COR-L47 (cell line): ENCODE measurements around the gene FSTL4.

Source experiments
- DNase-seq: peaks from one replicate; lab custom pipeline; 2025; lab: John Stamatoyannopoulos, UW

FSTL4 gene

DNA sequence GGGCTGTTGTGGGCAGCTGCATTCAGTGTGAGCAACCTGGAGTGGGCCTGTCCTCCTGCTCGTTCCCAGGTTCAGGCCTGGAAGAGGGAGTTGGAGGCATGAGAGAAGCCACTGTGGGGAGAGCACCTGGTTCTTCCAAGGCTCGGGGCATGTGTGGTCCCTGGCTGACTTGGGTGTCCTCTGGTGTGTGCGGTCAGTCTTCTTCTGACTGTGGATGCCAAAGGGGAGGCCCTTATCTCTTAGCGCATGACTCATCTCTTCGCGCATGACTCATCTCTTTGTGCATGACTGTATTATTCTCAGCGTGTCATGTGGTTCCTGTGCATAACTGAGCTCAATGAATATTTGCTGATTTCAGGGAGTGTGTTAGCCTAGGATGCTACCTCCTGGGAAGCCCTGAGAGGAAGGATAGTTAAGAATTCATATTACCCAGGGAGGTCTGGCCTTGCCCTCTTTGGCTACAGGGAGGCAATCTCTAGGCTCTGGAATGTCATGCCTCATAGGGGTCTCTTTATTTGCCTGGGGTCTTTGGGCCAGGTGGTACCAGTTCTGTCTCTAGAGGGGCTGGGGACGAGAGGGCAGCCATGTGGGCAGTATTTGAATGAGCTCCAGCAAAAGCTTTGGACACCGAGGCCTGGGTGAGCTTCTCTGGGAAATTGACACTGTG lies 371.8 kb downstream of the FSTL4 start:
- DNase-seq = no peak

DNA sequence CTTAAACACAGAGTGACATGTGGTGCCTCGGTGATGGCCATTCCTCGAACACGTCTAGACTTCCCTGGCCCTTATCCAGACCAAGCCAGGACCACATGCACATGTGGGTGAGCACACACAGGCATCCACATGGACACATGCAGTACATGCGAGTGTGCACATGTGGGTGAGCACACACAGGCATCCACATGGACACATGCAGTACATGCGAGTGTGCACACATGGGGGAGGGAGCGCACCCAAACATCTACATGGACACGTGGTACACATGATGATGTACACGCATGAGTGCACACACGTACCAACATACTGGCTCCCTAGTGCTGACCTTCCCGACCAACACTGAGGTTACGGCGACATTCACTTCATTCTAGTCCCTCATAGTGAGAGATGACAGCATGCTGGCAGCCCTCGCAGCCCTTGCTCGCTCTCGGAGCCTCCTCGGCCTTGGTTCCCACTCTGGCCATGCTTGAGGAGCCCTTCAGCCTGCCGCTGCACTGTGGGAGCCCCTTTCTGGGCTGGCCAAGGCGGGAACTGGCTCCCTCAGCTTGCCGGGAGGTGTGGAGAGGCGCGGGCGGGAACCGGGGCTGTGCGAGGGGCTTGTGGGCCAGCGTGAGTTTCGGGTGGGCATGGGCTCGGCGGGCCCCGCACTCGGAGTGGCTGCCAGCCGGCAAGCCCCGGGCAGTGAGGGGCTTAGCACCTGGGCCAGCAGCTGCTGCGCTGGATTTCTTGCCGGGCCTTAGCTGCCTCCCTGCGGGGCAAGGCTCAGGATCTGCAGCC lies 373.7 kb downstream of the FSTL4 start:
- DNase-seq = no peak

DNA sequence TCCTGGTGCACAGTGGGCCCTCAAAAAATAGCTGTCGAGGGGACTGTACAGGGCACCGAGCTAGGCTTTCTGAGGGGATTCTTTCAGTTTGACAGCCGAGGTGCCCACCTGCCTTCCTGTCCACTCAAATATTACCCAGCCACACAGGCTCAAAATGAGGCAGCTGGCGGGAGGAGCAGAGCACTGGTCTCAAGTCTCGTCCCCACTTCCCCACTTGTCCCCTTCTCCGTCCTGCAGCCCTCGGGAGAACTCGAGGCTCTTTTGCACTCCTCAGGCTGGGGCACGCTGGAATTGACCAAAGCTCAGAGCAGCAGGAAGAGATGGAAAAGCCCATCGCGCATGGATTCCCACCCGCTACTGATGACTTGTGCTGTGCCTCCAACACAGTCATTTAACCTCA lies 375.4 kb downstream of the FSTL4 start:
- no peak for DNase-seq

DNA sequence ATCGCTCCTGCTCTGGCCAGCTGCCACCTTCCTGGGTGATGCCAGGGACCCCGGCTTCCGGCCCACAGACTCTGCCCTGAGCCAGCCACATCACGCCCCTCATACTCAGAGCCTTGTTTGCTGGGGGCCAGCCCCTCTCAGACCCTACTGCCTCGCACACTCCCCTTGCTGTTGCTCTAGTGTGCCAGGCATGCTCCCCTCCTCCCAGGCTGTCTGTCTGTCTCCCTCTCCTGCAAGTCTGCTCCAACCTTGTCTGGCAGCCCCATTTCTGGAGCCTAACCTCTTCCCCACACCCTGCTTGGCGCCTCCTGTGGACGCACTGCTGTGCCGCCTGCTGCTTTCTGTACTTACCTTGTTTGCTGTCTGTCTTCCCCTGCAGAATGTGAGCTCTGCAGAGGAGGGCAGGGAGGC lies 375.8 kb downstream of the FSTL4 start:
- DNase-seq = no peak

DNA sequence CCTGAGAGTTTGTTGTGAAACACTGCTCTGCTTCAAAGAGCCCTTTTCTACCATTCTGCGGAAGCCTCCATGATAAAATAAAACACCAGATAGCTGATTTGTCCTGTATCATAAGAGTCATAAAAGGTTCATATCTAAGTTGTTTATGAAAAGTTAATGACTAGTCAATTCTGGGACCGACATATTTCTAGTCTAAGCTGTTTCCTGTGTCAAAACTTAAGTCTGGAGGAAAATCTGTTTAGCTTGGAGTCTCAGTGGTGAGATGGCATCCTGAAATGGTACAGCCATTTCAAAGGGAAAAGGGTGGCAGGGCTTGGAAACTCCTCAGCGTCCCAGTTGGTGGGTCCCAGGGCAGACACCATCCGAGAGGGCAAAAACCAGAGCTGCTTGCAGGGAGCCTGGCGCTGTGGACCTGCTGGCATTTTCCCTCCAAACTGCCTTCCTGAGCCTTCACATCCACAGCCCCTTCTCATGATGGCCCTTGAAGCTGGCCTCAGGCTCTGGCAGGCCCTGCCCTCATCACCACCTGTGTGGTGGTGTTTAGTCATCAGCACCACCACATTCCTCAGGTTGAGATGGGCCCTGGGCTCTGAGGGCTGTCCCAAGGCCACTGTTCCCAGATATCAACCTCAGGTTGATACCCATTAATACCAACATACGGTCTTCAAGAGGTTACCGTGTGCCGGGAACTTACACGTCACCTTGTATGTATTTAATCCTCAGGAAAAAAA lies 376.5 kb downstream of the FSTL4 start:
- no peak for DNase-seq

DNA sequence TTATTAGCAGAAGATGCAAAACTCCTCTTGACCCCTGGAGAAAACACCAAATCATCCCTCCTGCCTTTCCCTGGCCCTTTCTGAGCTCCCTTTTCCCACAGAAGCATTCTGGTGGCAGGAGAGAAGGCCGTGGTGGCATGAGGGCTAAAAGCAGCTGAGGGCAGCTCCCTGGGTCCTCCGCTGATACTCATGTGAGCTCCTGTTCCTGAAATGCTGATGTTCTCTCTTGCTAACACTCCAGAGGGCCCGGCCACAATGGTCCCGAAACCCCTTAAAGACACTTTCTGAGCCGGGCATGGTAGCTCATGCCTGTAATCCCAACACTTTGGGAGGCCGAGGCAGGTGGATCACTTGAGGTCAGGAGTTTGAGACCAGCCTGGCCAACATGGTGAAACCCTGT lies 377.4 kb downstream of the FSTL4 start:
- no peak for DNase-seq

DNA sequence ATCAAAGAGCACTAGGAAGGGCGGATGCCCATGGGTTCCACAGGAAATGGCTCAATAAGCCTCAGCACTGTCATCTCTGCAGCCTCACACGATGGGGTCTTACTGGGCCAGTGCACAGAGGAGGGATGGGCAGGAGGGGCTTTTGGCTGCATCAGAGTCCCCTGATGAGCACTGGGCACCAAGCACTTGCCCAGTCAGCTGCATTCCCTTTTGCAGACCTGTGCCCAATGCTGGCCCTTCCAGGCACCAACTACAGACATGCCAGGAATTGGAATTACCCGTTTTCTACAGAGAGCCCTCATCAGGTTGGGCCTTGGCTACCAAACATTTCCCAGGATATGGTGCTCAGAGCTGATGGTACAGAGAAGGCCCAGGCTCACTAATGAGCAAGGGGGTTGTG lies 378.1 kb downstream of the FSTL4 start:
- DNase-seq = no peak

DNA sequence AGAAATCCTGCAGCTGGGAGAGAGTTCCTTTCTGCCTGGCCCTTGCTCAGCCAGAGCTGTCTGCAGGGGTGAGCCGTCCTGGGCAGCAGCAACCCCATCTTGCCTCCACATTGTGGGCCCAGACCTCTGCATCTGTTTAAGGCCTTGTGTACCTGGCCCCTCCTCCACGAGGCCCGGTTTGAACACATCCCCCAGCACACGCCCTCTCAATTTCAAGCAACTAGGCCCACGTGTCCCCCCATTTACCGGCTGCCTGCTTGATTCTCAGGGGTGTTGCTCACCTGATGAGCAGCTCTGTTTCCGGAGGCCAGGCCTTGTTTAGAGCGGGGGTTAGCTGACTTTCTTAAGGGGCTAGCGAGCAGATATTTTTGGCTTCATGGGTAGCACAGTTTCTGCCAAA lies 378.7 kb downstream of the FSTL4 start:
- DNase-seq = no peak

DNA sequence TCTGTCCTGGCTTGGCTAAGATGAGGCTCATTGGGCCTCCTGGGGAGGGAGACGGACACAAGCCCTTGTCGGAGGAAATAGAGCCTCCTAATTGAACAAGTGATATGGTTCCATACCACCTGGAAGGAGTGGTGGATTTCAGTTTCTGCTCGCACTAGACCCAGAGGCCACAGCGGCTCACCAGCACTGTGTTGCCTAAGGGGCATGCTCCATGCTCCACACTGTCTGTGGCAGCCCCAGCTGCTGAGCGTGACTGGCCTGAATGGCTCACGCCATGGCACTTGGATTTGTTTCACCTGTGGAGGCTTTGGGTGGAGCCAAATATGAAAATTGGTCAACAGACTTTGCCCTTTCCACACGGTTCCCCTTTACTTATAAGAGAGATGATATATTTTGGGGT lies 379.4 kb downstream of the FSTL4 start:
- DNase-seq = no peak

DNA sequence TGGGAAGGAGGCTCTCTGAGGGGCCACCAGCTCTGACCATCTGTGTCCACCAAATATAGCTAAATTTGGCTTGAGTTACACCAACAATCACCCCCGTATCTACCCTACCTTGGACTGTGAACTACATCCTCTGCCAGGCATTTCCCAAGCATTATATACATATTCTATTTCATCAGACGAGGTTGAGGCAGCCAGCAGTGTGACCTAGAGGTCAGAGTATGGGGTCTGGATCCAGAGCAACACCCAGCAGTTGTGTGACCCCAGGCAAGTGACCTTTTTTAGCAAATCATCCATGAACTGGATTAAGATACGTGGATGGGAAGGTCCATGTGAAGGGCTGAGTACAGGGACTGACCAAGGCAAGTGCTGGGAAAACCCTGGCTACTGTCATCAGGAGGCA lies 379.9 kb downstream of the FSTL4 start:
- no peak for DNase-seq

DNA sequence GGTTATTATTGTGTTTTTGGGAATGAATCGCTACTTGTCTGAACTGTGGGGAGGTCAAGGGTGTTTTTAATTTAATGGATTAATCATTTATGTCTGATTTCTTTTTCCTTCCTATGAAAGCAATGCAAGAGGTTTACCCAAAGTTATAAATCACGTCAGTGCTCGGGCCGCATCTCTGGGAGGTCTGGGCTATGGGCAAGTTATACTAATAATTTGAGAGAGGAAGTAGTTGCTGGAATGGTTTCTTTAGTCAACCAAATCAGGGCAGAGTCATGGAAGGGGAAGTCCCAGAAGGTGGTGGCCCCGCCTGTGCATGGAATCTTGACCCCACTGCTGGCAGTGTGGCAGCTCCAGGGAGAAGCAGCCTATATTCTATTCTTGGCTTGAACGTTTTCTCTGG lies 380.3 kb downstream of the FSTL4 start:
- DNase-seq = no peak

DNA sequence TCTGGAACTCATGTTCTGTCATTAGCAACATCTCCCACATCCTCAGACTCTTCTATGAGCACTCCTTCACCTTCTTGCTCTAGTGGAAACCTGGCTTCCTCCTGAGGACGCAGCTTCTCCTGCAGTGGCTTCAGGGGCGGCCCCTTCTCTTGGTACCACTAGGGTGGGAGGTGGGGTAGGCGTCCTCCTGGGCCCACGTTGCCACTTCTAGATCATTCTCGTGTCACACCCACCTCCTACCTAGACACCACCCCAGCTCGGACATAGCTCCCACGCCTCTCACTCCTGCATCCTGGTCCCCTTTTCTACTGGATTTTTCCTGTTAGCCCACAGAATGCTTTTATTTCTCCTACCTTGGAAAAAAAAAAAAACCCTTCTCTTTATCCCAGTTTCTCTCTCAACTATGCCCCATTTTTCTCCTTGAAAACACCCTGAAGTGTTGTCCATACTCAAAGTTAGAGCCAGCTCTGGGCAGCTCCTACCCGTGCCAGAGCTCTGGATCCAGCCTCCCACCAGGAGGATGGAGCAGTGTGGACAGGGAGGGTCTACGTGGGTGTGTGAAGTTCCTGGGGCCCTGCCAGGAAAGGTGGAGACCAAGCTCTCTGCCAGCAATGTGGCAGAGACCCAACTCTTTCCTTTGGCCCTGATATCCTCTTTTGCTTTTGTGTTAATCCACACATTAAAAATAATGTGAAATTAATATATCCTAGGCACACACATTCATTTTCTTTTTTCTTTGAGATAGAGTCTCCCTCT lies 381.3 kb downstream of the FSTL4 start:
- DNase-seq = peak; percentile 58

DNA sequence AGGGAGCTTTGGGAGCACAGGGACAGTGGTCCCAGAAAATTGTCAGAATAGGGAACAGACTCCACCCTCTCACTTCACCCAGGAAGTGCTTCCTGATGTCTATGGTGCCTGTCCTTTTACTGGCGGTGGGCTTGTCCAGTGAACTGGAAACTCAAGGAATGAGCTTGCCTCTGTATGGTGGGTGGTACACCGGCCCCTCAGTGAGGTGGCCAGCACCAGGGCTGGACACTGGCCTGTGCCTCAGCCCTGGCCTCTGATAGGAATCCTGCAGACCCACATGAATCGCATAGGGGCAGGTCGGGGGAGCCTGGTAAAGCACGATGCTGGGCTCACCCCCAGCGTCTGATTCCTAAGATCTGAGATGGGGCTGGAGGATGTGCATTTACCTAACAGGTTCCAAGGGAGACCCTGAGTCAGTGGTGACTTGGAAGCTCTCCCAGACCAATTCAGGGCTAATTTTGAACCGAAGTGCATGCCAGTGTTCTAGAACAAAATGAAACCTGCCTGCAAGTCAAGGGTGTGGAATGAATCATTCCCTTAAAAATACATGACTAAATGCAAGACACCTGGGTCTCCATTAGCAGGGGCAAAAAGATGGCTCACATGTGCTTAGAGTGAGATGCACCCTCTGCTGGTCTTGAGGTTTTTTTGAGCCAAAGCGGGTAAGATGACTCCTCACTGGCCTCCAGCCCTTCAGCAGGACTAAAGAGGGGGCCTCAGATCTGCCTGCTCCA lies 382.2 kb downstream of the FSTL4 start:
- no peak for DNase-seq

DNA sequence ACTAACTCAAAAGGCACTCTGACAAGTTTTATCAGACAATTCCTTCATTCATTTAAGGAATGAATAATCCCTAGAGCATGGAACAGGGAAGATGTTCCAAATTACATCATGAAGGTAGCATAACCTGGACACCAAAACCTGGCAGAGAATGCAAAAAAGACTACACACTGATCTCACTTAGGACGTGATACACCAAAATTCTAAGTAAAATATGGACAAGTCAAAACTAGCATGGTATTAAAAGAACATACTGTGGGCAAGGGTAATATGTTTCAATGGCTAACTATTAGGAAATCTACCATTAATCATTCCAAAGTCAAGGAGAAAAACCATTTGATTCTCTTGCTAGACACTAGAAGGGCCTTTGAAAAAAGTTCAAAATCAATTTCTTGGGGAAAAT lies 384.0 kb downstream of the FSTL4 start:
- DNase-seq = no peak

DNA sequence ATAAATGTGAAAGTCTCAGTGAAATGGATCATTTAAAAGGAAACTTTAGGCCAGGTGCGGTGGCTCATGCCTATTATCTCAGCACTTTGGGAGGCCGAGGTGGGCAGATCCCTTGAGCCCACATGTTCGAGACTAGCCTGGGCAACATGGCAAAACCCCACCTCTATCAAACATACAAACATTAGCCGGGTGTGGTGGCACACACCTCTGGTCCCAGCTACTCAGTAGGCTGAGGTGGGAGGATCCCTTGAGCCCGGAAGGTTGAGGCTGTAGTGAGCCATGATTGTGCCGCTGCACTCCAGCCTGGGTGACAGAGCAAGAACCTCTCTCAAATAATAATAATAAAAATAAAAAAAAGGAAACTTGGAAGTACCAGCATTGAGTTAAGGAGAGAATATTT lies 384.4 kb downstream of the FSTL4 start:
- no peak for DNase-seq

DNA sequence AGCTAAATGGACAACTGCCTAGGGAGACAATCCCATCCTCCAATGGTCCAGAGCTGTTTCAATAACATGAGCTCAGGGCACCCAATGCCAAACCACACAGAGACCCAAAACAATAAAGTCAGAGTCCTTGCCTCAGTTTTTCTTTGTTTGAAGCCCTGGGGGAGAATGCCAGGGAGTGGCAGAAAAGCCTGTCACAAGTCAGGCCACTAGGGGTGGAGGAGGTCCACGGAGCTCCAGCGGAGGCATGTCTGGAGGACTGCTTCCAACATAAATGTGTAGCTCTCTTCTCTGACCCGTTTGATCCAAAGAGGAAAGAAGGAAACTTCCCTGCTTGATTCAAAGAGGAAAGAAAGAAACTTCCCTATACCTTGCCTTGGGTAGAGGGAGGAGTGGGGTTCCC lies 385.3 kb downstream of the FSTL4 start:
- DNase-seq = no peak

DNA sequence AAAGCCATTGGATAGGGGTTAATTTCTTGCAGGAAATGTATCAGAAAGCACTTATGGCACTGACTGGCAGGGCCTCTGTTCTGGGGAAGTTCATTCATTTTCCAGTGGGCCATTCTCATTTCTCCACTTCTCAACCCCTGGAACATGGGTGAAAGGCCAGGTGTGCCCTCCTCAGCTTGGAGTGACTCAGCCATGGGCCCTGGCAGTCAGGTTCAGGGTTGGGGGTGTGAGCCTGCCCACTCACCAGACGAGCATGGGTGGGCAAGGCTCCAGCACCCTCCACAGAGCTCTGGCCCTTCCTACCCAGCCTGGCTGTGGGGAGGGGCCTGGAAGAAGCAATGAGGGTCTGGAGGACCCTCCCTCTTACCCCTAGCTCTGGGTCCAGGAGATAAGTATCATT lies 386.2 kb downstream of the FSTL4 start:
- DNase-seq = no peak

DNA sequence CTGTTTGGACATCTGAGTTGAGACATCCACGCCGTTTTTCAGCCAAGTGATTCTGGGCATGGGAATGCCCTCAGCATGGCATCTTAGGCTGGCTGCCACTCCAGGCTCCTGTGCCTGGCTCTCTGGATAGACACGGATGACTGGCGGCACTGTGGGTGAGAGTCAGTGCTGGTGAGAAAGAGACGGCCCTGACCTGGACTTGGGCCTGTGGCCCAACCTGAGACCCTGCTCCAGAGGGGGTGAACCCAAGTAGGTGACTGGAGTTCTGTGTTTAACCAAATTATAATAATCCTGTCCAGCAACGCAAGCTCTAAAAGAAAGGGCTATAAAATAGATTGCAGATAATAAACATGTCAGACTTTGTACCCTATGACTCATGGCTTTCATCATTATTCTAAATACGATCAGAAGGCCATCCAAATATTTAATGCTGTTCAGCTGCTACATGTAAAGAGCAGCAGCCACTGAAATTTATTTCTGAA lies 386.6 kb downstream of the FSTL4 start:
- no peak for DNase-seq

DNA sequence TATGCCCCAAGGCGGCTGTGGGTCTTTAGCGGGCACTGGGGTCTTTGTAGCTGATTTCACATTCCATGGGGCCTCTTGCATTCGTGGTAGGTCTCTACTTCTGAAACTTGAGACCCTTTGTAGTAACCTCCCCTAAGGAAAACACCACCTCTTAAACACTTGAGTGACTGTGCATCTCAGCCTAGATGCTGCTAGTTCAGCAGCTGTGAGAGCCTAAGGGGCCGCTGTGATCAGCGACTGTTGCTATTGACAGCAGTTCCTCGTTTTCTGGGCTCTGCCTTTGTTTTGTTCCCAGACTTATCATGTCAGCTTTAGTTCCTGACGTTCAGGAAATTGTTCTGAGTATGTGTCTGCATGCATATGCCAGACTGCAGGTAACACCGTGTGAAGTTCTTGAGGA lies 389.4 kb downstream of the FSTL4 start:
- DNase-seq = no peak

DNA sequence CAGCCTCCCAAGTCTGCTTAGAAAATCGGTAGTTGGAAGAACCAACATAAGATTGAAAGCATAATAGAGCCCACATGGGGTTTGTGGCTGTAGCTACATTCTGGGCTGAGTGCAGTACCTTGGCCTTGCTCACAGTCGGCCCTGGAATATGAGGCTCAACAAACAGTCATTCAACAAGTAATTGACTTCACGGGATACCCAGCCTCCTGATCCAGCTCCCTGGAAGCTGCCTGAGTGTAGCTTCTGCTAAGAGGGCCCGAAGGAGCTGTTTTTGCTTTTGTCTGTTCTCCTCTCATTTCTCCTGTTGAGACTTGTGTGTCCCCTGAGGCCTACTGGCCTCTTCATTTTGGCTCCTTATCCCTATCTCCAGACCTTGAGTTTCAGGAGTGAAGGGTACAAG lies 389.8 kb downstream of the FSTL4 start:
- DNase-seq = no peak

DNA sequence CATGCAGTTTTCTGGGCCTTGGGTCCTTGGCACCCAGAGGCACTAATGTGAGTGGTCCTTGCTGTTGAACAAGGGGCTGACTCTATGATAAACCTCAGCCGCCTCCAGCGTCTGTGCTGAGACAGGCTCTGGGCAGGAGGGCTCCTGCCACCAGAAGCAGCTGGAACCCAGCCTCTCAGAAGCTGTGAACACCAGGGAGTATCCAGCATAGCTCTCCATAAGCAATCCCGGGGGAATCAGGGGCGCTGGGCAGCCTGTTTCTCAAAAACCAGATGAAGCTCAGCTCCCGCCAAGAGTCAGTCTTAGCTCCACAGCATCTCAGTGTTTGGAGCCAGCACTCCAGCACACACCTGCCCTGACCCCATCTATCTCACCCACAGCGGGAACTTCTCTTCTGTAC lies 390.3 kb downstream of the FSTL4 start:
- DNase-seq = no peak
